Measurements from ENCODE around the gene MAPK14.

MAPK14 gene

DNA sequence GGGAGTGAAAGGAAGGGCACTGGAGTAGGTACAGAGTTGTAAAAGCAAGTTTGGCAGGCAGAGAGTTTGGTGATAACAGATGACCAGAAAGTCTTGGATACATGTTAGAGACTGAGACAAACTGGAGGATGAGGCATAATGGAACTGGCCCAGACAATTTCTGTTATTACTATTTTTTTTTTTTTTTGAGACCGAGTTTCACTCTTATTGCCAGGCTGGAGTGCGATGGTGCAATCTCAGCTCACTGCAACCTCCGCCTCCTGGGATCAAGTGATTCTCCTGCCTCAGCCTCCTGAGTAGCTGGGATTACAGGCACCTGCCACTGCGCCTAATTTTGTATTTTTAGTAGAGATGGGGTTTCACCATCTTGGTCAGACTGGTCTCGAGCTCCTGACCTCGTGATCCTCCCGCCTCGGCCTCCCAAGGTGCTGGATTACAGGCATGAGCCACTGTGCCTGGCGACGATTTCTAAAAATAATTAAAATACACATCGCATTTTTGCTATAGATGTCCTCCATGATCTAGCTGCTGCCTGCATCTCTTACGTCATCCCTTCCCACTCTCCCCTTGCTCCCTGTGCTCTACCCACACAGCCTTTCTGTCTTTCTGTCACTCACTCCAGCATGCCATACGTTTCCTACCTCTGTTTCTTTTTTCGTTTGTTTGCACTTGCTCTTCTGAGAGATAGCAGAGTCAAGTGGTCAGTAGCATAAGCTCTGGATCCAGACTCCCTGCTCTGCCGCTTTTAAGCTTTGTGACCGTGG lies 23.5 kb downstream of the MAPK14 start:
- H3K4me1 Mint-ChIP-seq (ENCODE audit: low read depth) = peaks cover 23% of the 10 kb centered on the region
- no peaks in the 10 kb centered on the region for H3K27me3 Mint-ChIP-seq
- no peak overlapping the region for H3K4me3 Mint-ChIP-seq
- H3K27ac Mint-ChIP-seq = no peak overlapping the region
- H3K9me3 Mint-ChIP-seq (ENCODE audit: low read depth) = no peaks in the 10 kb centered on the region
- H3K36me3 Mint-ChIP-seq = peaks cover 2% of the 10 kb centered on the region

DNA sequence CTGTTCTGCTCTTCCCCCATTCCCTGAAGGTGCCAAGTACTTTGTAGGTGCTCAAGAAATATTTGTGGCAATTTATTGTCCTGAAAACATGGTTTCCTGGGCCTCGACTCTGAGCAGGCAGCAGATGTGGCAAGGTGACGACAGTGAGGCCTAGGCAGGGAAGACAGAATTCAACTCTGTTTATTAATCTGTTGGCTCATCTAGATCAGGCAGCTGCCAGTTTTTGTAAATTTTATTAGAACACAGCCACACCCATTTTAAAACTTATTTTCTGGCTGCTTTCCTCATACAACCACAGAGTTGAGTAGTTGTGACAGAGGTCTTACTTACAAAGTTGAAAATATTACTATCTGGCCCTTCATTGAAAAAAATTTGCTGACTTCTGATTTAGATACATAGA lies 24.5 kb downstream of the MAPK14 start:
- H3K9me3 Mint-ChIP-seq (ENCODE audit: low read depth) = no peaks in the 10 kb centered on the region

DNA sequence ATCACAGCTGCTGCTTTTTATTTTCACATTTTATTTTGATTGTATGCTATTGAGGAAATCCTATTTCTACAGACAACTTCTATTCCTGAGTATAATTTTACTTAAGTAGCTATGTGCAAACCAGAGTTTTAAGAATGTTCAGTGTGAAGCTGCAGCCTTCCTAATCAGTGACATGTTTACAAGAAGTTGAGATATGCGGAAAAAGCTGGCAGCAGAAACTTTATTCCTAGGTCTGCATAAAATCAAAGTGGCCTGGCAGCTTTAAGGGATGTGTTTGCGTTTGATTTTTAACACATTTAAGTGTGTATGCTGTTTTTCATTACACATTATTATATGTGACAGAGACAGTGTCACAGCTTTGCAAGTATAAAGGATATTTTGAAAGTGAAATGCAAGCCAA lies 26.3 kb downstream of the MAPK14 start:
- Mint-ChIP-seq H3K9me3 (ENCODE audit: low read depth) (no peaks in the 10 kb centered on the region), H3K36me3 (no peaks in the 10 kb centered on the region), H3K4me3 (no peak overlapping the region), H3K27me3 (no peaks in the 10 kb centered on the region), H3K4me1 (ENCODE audit: low read depth) (peaks cover 17% of the 10 kb centered on the region), H3K27ac (no peak overlapping the region)

More for the DNA sequence above, 24.5 kb downstream of the MAPK14 start:
- Mint-ChIP-seq H3K27me3 (no peaks in the 10 kb centered on the region), H3K4me3 (no peak overlapping the region), H3K4me1 (ENCODE audit: low read depth) (peaks cover 19% of the 10 kb centered on the region), H3K36me3 (peaks cover 2% of the 10 kb centered on the region), H3K27ac (no peak overlapping the region)

DNA sequence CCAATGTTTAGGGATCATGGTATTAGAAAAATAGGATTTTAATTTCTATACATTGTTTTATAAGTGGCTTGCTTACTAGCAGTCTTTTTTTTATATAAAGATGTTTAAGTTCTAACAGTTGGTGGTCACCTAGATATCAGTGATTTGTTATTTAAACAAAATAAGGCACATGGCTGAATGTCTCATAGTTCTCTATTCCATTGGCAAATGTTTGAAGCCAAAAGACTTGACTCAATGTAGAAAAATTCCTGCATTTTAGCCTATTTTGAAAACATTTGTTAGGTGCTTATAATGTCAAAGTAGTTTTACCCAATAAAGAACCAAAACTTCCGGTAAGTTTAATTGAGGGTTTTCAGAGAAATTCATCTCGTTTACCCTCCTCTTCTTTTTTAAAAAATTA lies 26.8 kb downstream of the MAPK14 start:
- no peaks in the 10 kb centered on the region for H3K27me3 Mint-ChIP-seq
- peaks cover 19% of the 10 kb centered on the region for H3K4me1 Mint-ChIP-seq (ENCODE audit: low read depth)
- no peaks in the 10 kb centered on the region for H3K9me3 Mint-ChIP-seq (ENCODE audit: low read depth)
- H3K4me3 Mint-ChIP-seq = no peak overlapping the region
- peaks cover 2% of the 10 kb centered on the region for H3K36me3 Mint-ChIP-seq
- no peak overlapping the region for H3K27ac Mint-ChIP-seq

DNA sequence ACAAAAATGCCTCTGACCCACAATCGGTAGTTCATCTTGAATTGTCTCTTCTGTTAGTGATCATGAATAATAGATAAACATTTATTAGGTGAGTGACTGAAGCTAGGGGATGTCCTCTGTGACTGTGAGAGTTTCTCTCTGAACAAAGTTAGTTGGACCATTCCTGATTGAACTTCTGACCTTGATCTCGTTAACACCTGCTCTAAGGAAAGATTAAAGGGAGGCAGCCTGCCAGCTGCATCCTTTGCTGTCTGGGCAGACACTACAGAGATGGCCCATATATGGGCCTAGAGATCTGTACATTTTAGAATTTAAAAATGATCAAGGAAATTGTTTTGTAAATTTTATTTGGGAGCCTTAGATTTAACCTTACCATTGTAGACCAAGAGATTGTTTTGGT lies 27.3 kb downstream of the MAPK14 start:
- Mint-ChIP-seq H3K9me3 (ENCODE audit: low read depth) (no peaks in the 10 kb centered on the region), H3K36me3 (peaks cover 7% of the 10 kb centered on the region), H3K27me3 (no peaks in the 10 kb centered on the region), H3K4me3 (no peak overlapping the region), H3K4me1 (ENCODE audit: low read depth) (peaks cover 22% of the 10 kb centered on the region), H3K27ac (no peak overlapping the region)

DNA sequence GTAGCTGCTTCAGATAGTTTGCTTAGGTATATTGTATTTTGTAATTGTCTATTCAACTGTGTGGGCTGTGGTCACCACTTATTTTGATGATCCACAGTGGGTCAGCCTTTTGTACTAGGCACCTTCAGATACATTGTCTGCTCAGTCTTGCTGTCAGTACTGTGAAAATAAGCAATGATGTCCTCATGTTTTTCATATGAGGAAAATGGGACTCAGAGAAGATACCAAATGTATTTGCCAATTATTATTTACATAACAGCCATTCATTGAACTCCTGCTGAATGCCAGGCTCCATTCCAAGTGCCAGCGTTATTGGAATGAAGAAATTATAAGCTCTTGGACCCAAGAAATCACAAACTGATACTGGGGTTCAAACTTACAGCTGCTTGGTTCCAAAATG lies 28.6 kb downstream of the MAPK14 start:
- peaks cover 17% of the 10 kb centered on the region for H3K36me3 Mint-ChIP-seq
- no peak overlapping the region for H3K27ac Mint-ChIP-seq
- H3K4me3 Mint-ChIP-seq = no peak overlapping the region
- no peaks in the 10 kb centered on the region for H3K27me3 Mint-ChIP-seq
- H3K4me1 Mint-ChIP-seq (ENCODE audit: low read depth) = peaks cover 28% of the 10 kb centered on the region
- H3K9me3 Mint-ChIP-seq (ENCODE audit: low read depth) = no peaks in the 10 kb centered on the region

DNA sequence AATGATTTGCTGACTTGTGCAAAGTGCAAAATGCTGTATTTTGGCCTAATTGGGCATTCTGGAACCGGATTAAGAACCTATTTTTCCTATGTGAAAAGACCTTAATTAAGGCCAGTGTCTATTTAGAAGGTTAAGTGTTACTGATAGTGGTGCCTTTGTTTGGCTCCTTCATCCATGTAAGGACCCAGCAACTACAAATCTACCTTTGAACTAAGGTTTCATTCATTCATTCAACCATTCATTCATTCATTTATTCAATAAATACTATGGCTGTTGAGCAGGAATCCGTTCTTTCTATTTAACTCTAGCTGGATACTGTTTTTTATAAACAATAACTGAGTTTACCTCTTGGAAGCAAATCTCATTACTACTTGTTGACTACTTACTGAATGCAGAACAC lies 33.6 kb downstream of the MAPK14 start:
- no peak overlapping the region for H3K4me3 Mint-ChIP-seq
- H3K4me1 Mint-ChIP-seq (ENCODE audit: low read depth) = peaks cover 44% of the 10 kb centered on the region
- no peak overlapping the region for H3K27ac Mint-ChIP-seq
- H3K27me3 Mint-ChIP-seq = no peaks in the 10 kb centered on the region
- H3K36me3 Mint-ChIP-seq = peaks cover 17% of the 10 kb centered on the region
- H3K9me3 Mint-ChIP-seq (ENCODE audit: low read depth) = no peaks in the 10 kb centered on the region

DNA sequence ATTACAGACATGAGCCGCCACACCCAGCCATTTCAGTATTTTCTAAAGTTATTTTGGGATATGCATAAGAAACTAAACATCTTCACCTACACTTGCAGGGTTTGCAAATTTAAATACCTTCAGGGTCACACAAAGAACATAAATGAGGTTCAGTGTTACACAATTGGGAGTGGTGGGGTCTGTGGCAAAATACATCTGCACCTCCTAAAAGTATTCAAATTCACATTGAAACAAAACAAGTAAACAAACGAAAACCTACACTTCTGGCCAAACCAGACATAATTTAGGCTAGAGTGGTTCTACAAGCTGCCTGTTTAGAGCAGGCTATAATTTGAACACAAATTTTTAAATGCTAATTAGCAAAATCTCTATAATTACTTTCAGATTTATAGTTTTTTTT lies 34.6 kb downstream of the MAPK14 start:
- no peaks in the 10 kb centered on the region for H3K9me3 Mint-ChIP-seq (ENCODE audit: low read depth)
- H3K4me1 Mint-ChIP-seq (ENCODE audit: low read depth) = peaks cover 50% of the 10 kb centered on the region
- no peak overlapping the region for H3K4me3 Mint-ChIP-seq
- H3K27me3 Mint-ChIP-seq = no peaks in the 10 kb centered on the region
- H3K27ac Mint-ChIP-seq = no peak overlapping the region
- peaks cover 17% of the 10 kb centered on the region for H3K36me3 Mint-ChIP-seq

DNA sequence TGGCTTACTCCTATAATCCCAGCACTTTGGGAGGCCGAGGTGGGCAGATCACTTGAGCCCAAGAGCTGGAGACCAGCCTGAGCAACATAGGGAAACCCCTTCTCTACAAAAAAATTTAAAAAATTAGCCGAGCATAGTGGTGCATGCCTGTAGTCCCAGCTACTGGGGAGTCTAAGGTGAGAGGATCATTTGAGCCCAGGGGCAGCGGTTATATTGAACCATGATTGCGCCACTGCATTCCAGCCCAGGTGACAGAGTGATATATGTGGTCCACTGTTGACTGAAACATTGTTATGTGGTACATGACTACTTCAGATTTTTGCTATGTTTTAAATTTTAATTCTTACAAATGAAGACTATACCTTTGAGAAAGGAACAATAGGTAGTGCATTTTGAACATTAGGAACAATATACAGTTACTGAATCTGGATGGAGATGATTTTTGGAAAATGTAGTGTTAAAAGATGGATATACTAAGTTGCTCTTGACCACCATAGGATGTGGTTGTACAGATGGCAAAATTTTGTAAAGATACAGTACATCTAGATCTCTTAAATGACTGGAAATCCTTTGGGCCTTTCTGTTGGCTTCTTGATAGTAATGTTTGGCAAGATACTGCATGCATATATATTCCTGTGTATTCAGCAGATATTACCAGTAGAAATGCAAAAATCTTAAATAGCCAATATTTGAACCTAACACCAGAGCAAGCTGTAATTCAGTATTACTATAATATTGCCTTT lies 35.9 kb downstream of the MAPK14 start:
- H3K4me3 Mint-ChIP-seq = no peak overlapping the region
- H3K36me3 Mint-ChIP-seq = peaks cover 17% of the 10 kb centered on the region
- peaks cover 60% of the 10 kb centered on the region for H3K4me1 Mint-ChIP-seq (ENCODE audit: low read depth)
- H3K27me3 Mint-ChIP-seq = no peaks in the 10 kb centered on the region
- no peaks in the 10 kb centered on the region for H3K9me3 Mint-ChIP-seq (ENCODE audit: low read depth)
- no peak overlapping the region for H3K27ac Mint-ChIP-seq

DNA sequence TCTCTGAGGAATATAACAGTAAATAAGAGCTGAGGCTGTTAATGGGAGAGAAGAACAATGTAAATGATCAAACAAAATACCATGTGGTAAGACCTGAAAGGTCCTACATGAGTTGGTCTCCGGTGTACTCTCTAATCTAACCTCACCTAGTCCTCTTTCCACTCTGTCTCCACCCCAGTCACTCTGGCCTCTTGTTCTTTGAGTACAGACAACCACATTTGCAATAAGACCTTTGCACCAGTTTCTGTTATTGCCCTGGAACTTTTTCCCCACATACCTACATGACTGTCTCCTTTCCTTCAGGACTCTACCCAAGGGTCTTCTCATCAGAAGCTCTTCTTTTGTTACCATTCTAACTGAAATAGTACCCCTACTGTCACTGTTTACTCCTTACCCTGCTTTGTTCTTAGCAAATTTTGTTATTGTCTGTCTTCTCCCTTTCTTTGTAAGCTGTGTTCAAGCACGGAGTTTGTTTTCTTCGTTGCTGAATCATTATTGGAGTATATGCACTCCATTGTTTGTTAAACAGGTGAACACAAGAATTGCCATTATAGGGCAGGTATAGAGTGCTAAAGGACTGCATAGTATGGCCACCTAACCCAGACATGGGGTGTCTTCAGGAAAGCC lies 37.3 kb downstream of the MAPK14 start:
- H3K4me3 Mint-ChIP-seq = no peak overlapping the region
- H3K27me3 Mint-ChIP-seq = no peaks in the 10 kb centered on the region
- H3K9me3 Mint-ChIP-seq (ENCODE audit: low read depth) = no peaks in the 10 kb centered on the region
- H3K4me1 Mint-ChIP-seq (ENCODE audit: low read depth) = peaks cover 64% of the 10 kb centered on the region
- H3K27ac Mint-ChIP-seq = peak overlapping the region; percentile 65
- peaks cover 11% of the 10 kb centered on the region for H3K36me3 Mint-ChIP-seq

DNA sequence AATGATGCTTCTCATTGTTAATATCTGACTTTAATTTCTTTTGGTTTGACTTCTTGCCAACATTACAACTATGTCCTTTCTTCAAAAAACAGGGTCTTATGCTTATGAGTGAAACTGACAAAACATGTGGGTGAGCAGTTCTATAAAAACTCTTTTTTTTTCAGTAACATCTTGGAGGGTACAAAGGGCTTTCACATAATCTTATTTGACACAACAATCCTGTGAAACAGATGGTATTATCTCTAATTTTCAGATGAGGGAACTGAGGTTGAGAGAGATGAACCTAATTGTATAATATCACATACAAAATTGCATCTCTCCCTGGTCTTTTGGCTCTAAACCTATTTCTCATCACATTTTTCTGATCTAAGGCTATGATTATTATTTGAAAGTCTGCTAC lies 38.3 kb downstream of the MAPK14 start:
- peaks cover 66% of the 10 kb centered on the region for H3K4me1 Mint-ChIP-seq (ENCODE audit: low read depth)
- H3K4me3 Mint-ChIP-seq = no peak overlapping the region
- H3K9me3 Mint-ChIP-seq (ENCODE audit: low read depth) = no peaks in the 10 kb centered on the region
- peaks cover 2% of the 10 kb centered on the region for H3K36me3 Mint-ChIP-seq
- H3K27ac Mint-ChIP-seq = no peak overlapping the region
- H3K27me3 Mint-ChIP-seq = no peaks in the 10 kb centered on the region

DNA sequence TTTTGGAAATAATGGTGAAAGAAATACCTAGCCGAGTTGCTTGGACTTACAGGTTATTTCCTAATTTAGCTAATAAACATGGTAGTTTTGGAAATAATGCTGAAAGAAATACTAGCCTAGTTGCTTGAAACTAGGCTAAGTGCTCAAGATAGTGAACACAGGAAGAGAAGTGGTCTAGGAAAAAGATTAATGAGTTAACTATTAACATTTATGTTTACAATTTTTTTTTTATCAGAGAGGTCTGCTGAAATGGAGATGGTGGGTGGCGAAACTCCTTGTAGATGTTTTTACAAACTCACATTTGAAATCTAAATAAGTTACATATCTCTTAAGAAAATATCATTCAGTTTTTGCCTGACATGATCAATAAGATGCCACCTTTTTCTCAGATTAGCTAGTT lies 39.2 kb downstream of the MAPK14 start:
- Mint-ChIP-seq H3K27me3 (no peaks in the 10 kb centered on the region), H3K9me3 (ENCODE audit: low read depth) (no peaks in the 10 kb centered on the region), H3K4me3 (no peak overlapping the region), H3K4me1 (ENCODE audit: low read depth) (peaks cover 69% of the 10 kb centered on the region), H3K27ac (peak overlapping the region; percentile 28), H3K36me3 (no peaks in the 10 kb centered on the region)

DNA sequence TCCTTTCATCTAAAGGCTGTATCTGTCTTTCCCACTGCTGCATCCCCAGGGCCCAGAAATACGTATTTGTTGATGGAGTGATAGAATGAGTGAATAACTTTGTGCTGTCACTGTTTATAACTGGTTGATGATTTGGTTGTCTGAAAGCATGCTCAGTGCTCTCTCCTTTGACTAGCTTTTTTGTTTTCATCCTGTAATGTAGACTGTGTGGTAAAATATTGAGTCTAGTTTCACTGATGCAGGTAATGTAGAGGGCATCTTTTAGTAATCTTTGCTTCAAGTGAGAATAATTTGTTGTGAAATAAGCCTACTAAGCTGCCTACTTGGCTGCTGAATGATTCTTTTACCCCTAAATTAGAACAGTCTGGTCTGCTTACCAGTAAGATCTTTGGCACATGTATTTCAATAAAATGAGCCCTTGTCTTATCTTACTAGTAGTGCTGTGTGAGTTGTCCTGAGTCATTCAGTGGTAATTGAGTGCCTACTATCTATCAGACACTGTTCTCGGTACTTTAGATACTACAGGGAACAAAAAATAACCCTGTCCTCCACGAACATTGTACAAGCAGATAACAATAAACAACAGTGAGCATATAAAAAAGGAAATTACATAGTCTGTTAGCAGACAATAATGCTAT lies 39.9 kb downstream of the MAPK14 start:
- peak overlapping the region; percentile 61 for H3K27ac Mint-ChIP-seq
- H3K9me3 Mint-ChIP-seq (ENCODE audit: low read depth) = no peaks in the 10 kb centered on the region
- H3K27me3 Mint-ChIP-seq = no peaks in the 10 kb centered on the region
- H3K4me3 Mint-ChIP-seq = no peak overlapping the region
- peaks cover 70% of the 10 kb centered on the region for H3K4me1 Mint-ChIP-seq (ENCODE audit: low read depth)
- H3K36me3 Mint-ChIP-seq = no peaks in the 10 kb centered on the region

DNA sequence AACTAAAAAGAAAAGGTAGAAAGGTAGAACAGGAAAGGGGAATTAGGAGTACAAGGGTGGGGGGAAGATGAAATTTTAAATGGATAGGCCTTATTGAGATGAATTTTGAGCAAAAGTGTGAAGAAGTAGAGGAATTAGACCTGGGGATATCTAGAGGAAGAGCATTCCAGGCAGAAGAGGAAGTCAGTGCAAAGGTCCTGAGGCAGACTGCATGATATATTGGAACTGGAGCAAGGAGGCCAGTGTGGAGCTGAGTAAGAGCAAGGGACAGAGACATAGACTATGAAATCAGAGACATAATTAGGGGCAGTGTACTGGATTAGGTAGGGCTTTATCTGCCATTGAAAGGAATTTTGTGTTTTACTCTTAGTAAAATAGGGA lies 40.4 kb downstream of the MAPK14 start:
- peak overlapping the region; percentile 61 for H3K27ac Mint-ChIP-seq

DNA sequence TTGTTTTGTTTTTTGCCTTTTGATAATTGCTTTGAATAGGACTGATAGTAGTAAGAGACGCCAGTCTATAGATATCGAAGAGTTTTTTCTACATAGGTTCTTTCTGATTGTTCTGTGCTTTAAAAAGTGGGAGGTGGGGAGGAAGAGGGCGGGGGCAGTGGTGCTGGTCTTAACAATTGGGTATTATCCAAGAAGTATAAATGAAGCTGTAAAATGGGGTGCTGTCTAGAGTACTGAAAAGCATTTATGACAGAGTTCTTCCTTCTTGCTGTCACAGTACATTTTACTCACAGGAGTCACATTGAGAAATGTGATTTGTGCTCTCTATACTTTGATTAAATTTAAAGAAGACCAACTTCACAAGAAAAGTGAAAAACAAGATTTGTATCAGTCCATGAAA lies 41.0 kb downstream of the MAPK14 start:
- Mint-ChIP-seq H3K27me3 (no peaks in the 10 kb centered on the region), H3K36me3 (peaks cover 2% of the 10 kb centered on the region), H3K4me1 (ENCODE audit: low read depth) (peaks cover 66% of the 10 kb centered on the region), H3K27ac (peak overlapping the region; percentile 61), H3K4me3 (no peak overlapping the region), H3K9me3 (ENCODE audit: low read depth) (no peaks in the 10 kb centered on the region)

More for the DNA sequence above, 40.4 kb downstream of the MAPK14 start:
- Mint-ChIP-seq H3K4me3 (no peak overlapping the region), H3K9me3 (ENCODE audit: low read depth) (no peaks in the 10 kb centered on the region), H3K4me1 (ENCODE audit: low read depth) (peaks cover 70% of the 10 kb centered on the region), H3K27me3 (no peaks in the 10 kb centered on the region), H3K36me3 (peaks cover 2% of the 10 kb centered on the region)
